PC-9 (cell line): ENCODE results near the gene CAPZA2.

ENCODE experiments used
- CTCF ChIP-seq: fragments of 200-600 bp; sonication (generic); conservative IDR thresholded peaks from 2 replicates; pipeline ENCODE4 v1.6.1; 2017; ENCODE audit warnings: mixed run types, antibody characterized with exemption, mild to moderate bottlenecking, moderate library complexity
- EZH2 ChIP-seq: fragments of 200-600 bp; sonication (generic); IDR thresholded peaks from 2 replicates; pipeline ENCODE4 v1.8.0; 2017; ENCODE audit warnings: antibody characterized with exemption, low read depth

- no peak for TF ChIP-seq CTCF
- no peak for TF ChIP-seq EZH2
Observed at GRCh38 chr7:116863936-116864500, 1.6 kb downstream of the CAPZA2 start.
